Ramos (cell line): ENCODE results near the gene CPAMD8.

Experiments used
- in situ Hi-C: fragments of 300-500 bp; cut with MboI; formaldehyde crosslinking; loops from one replicate; pipeline ENCODE4 v1.14.3; 2022; ENCODE audit warnings: low sequenced_read_pairs; ENCODE audit not compliant: unreplicated experiment

The CPAMD8 gene

GRCh38 chr19:16922949-16923348, 103.7 kb downstream of the CPAMD8 start:
- in situ Hi-C loops, result no loop called here

- in situ Hi-C loops, result no loop called here
Observed at GRCh38 chr19:16922592-16922934, 104.0 kb downstream of the CPAMD8 start.

- in situ Hi-C loops, result no loop called here
Observed at GRCh38 chr19:16921766-16922591, 104.6 kb downstream of the CPAMD8 start.

- in situ Hi-C loops, result no loop called here
Observed at GRCh38 chr19:16920816-16921529, 105.6 kb downstream of the CPAMD8 start.

- in situ Hi-C loops, result no loop called here
Observed at GRCh38 chr19:16919496-16919895, 107.1 kb downstream of the CPAMD8 start.

GRCh38 chr19:16917401-16917800, 109.2 kb downstream of the CPAMD8 start:
- in situ Hi-C loops, result no loop called here

GRCh38 chr19:16915734-16916133, 110.9 kb downstream of the CPAMD8 start:
- in situ Hi-C loops, result no loop called here

GRCh38 chr19:16915135-16915534, 111.5 kb downstream of the CPAMD8 start:
- in situ Hi-C loops, result no loop called here

GRCh38 chr19:16914421-16914820, 112.2 kb downstream of the CPAMD8 start:
- in situ Hi-C loops, result no loop called here

- in situ Hi-C loops, result no loop called here
Observed at GRCh38 chr19:16912780-16913179, 113.8 kb downstream of the CPAMD8 start.

GRCh38 chr19:16911046-16911445, 115.6 kb downstream of the CPAMD8 start:
- in situ Hi-C loops, result no loop called here

GRCh38 chr19:16908759-16909158, 117.9 kb downstream of the CPAMD8 start:
- in situ Hi-C loops, result no loop called here

GRCh38 chr19:16904599-16904998, 122.0 kb downstream of the CPAMD8 start:
- in situ Hi-C loops, result no loop called here

- in situ Hi-C loops, result no loop called here
Observed at GRCh38 chr19:16903347-16903746, 123.3 kb downstream of the CPAMD8 start.

- in situ Hi-C loops, result no loop called here
Observed at GRCh38 chr19:16902545-16902944, 124.1 kb downstream of the CPAMD8 start.

- in situ Hi-C loops, result no loop called here
Observed at GRCh38 chr19:16901491-16902175, 125.0 kb downstream of the CPAMD8 start.

GRCh38 chr19:16899566-16900075, 127.0 kb downstream of the CPAMD8 start:
- in situ Hi-C loops, result no loop called here

- in situ Hi-C loops, result no loop called here
Observed at GRCh38 chr19:16898361-16899015, 128.1 kb downstream of the CPAMD8 start.

- in situ Hi-C loops, result no loop called here
Observed at GRCh38 chr19:16897856-16898161, 128.8 kb downstream of the CPAMD8 start.

- in situ Hi-C loops, result no loop called here
Observed at GRCh38 chr19:16897029-16897855, 129.4 kb downstream of the CPAMD8 start.
